ENCODE results near the gene JAG1. TPM values are rescaled to one million over a fixed set of nuclear protein-coding genes. Genes with fewer than 3 reads are reported as not detected.

JAG1 gene
- total and polyA plus RNA-seq, 3 donors from 2014 or later: 17.4 to 30.6 (median 24.7) TPM

- TF ChIP-seq POLR2A (IDR thresholded peaks at IDR 0.05): no peak
- no peak for TF ChIP-seq CTCF (IDR thresholded peaks at IDR 0.05)
- Histone ChIP-seq H3K4me1 (peaks cover 12% of the 10 kb centered on the region), H3K36me3 (ENCODE audit: low read depth, missing control alignments) (no peaks in the 10 kb centered on the region), H3K4me3 (no peak overlapping the region), H3K27me3 (no peaks in the 10 kb centered on the region), H3K27ac (no peak overlapping the region), H3K9me3 (no peaks in the 10 kb centered on the region)
- WGBS, 2 donors: 80 to 89% methylated on average over 11 of the region's 11 CpGs
- DNase-seq: no peak
- intact Hi-C loops (cut with DNase I; ENCODE audit: low total_unique reads): no loop called here
Measured at GRCh38 chr20:10634683-10635411, 39.0 kb downstream of the JAG1 start.

DNA sequence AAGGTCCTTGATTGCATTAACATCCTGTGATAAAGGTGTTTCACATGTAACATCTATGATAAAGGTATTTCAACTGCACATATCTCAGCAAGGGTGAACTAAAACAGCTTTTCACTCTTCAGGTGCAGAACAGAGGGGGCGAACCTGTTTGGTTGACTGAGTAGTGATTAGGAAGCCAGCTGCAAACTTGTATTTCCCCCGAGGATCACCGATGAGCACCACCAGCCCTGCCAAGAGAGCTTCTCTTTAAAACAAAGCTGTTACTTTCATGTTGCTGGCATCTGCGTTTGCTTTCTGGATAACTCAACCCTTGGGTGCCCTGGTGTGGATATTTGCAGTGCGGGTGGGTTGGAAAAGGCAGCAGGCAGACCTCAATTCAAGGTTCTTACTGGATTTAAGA, 39.6 kb downstream of the JAG1 start:
- H3K27ac ChIP-seq: no peak overlapping the region
- no peak for DNase-seq
- H3K36me3 ChIP-seq (ENCODE audit: low read depth, missing control alignments): no peaks in the 10 kb centered on the region
- TF ChIP-seq POLR2A (IDR thresholded peaks at IDR 0.05) (no peak), CTCF (IDR thresholded peaks at IDR 0.05) (no peak)
- no peaks in the 10 kb centered on the region for H3K9me3 ChIP-seq
- no peak overlapping the region for H3K4me3 ChIP-seq
- intact Hi-C loops (cut with DNase I; ENCODE audit: low total_unique reads): no loop called here
- H3K27me3 ChIP-seq: no peaks in the 10 kb centered on the region
- peaks cover 12% of the 10 kb centered on the region for H3K4me1 ChIP-seq
- WGBS, 2 donors: 81 to 83% methylated on average over 5 of the region's 5 CpGs

DNA sequence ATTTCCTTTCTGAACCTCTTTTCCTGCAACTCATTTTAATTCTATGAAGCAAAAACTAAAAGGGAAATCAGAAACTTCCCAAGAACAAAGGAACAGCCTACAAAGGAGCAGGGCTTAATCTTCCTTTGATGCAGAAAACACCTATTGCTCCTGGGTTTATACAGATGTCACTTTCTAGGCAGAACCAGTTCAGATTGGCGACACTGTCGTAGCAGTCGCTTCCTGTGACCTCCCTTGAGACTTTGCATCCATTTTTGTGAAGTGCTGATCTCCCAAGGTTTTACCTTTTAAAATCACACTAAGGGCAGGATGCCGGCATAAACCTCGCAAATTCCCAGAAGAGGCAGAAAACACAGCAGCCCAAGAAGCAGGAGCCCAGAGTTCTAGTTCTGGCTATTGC, 40.1 kb downstream of the JAG1 start:
- intact Hi-C loops (cut with DNase I; ENCODE audit: low total_unique reads): no loop called here
- Histone ChIP-seq H3K27me3 (no peaks in the 10 kb centered on the region), H3K4me1 (peaks cover 12% of the 10 kb centered on the region), H3K9me3 (no peaks in the 10 kb centered on the region), H3K27ac (no peak overlapping the region), H3K36me3 (ENCODE audit: low read depth, missing control alignments) (no peaks in the 10 kb centered on the region), H3K4me3 (no peak overlapping the region)
- 82 to 91% methylated on average over 5 of the region's 5 CpGs for WGBS, 2 donors
- TF ChIP-seq CTCF (IDR thresholded peaks at IDR 0.05): no peak
- TF ChIP-seq POLR2A (IDR thresholded peaks at IDR 0.05): no peak
- DNase-seq: no peak

DNA sequence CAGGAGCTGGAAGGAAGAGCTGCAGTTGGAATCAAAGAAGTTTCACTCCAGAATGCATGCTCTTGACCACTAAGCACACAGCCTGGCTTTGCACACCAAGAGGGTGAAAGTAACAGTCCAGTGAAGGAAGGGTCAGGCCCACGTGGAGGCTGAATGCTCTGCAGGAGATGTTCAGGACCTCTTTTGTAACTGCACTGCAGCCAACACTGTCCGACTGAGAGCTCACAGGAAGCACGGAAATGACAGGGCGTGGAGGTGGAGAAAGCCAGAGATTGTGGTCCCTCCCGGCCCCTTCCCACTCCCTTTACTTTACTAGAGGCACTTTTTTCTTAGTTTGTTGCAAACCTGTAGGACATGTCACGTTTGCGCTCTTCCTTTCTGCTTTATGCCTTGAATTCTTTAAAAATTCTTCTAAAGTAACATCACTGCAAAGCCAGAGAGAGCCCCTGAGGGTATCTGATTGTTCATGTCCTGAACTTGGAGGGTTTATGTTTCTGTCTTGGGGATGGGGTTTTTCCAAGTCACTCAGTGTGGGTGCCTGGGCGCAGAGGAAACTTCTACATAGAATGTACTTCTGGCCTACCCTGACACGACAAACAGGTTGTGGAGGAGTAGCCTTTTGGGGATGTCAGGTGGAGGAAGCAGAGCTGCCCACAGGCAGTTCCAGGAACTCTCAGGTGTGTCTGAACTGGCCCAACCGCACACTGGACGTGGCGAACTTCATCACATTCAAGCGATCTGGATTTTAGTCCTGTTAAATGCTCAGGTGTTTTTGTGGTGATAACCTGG, 40.9 kb downstream of the JAG1 start:
- WGBS, 2 donors: 78 to 82% methylated on average over 13 of the region's 13 CpGs
- peaks cover 12% of the 10 kb centered on the region for H3K4me1 ChIP-seq
- no peak for TF ChIP-seq CTCF (IDR thresholded peaks at IDR 0.05)
- no peak for TF ChIP-seq POLR2A (IDR thresholded peaks at IDR 0.05)
- H3K27me3 ChIP-seq: no peaks in the 10 kb centered on the region
- no peaks in the 10 kb centered on the region for H3K9me3 ChIP-seq
- H3K36me3 ChIP-seq (ENCODE audit: low read depth, missing control alignments): no peaks in the 10 kb centered on the region
- H3K4me3 ChIP-seq: no peak overlapping the region
- intact Hi-C loops (cut with DNase I; ENCODE audit: low total_unique reads): no loop called here
- DNase-seq: no peak
- H3K27ac ChIP-seq: no peak overlapping the region

Measured in testis (tissue), 3 donors.